Muscle of arm (tissue), 14 donors: ENCODE data around the gene TOMM5. TPM values are rescaled to one million over a fixed set of nuclear protein-coding genes. Genes with fewer than 3 reads are reported as not detected.
A peak's percentile ranks its signal among the peaks of the same experiment; 100 is the strongest.

Source experiments
- DNase-seq: peaks from one replicate; pipeline ENCODE4 v3.0.0-alpha.2; 2013
- long read RNA-seq, 11 donors: transcript quantifications; one replicate each; lab custom pipeline, GENCODE V29; 2026
- polyA plus RNA-seq, 12 donors: library from polyadenylated mRNA; unstranded; fragments of 120-200 nt; gene quantifications; one replicate each; pipeline ENCODE4 v1.2.1, GENCODE V29; 2013; ENCODE audit not compliant: insufficient read length in 12 of 12

TOMM5 gene
- 100 to 1,000 TPM in 1 of 12 donors, 10 to 100 TPM in 10, not detected in 1; 59.7 to 101 (median 76.5) TPM for polyA plus RNA-seq
- long read RNA-seq, donor 1, transcript TOMM5-201 (2 exons, 751 nt), result major isoform, 129 of 131 reads
- long read RNA-seq, donor 1, partial matches to known transcripts, result 0 of 131 reads
- long read RNA-seq, donor 1, other reads (novel, unspliced or antisense), result 0 of 131 reads
- long read RNA-seq, donor 2, transcript TOMM5-201 (2 exons, 751 nt), result major isoform, 106 of 107 reads
- long read RNA-seq, donor 2, partial matches to known transcripts, result 0 of 107 reads
- long read RNA-seq, donor 2, other reads (novel, unspliced or antisense), result 0 of 107 reads
- long read RNA-seq, donor 3, transcript TOMM5-201 (2 exons, 751 nt), result major isoform, 43 of 44 reads
- long read RNA-seq, donor 3, partial matches to known transcripts, result 0 of 44 reads
- long read RNA-seq, donor 3, other reads (novel, unspliced or antisense), result 0 of 44 reads
- long read RNA-seq, donor 4, transcript TOMM5-201 (2 exons, 751 nt), result major isoform, 39 of 40 reads
- long read RNA-seq, donor 4, partial matches to known transcripts, result 0 of 40 reads
- long read RNA-seq, donor 4, other reads (novel, unspliced or antisense), result 0 of 40 reads
- long read RNA-seq, donor 5, result 0 reads
- long read RNA-seq, donor 6, transcript TOMM5-201 (2 exons, 751 nt), result major isoform, 60 of 61 reads
- long read RNA-seq, donor 6, partial matches to known transcripts, result 0 of 61 reads
- long read RNA-seq, donor 6, other reads (novel, unspliced or antisense), result 0 of 61 reads
- long read RNA-seq, donor 7, transcript TOMM5-201 (2 exons, 751 nt), result major isoform, 39 of 42 reads
- long read RNA-seq, donor 7, partial matches to known transcripts, result 0 of 42 reads
- long read RNA-seq, donor 7, other reads (novel, unspliced or antisense), result 0 of 42 reads
- long read RNA-seq, donor 8, transcript TOMM5-201 (2 exons, 751 nt), result major isoform, 90 of 92 reads
- long read RNA-seq, donor 8, partial matches to known transcripts, result 0 of 92 reads
- long read RNA-seq, donor 8, other reads (novel, unspliced or antisense), result 0 of 92 reads
- long read RNA-seq, donor 9, transcript TOMM5-201 (2 exons, 751 nt), result major isoform, 70 of 71 reads
- long read RNA-seq, donor 9, partial matches to known transcripts, result 0 of 71 reads
- long read RNA-seq, donor 9, other reads (novel, unspliced or antisense), result 0 of 71 reads
- long read RNA-seq, donor 10, transcript TOMM5-201 (2 exons, 751 nt), result major isoform, 85 of 88 reads
- long read RNA-seq, donor 10, partial matches to known transcripts, result 0 of 88 reads
- long read RNA-seq, donor 10, other reads (novel, unspliced or antisense), result 0 of 88 reads
- long read RNA-seq, donor 11, transcript TOMM5-201 (2 exons, 751 nt), result major isoform, 118 of 122 reads
- long read RNA-seq, donor 11, partial matches to known transcripts, result 0 of 122 reads
- long read RNA-seq, donor 11, other reads (novel, unspliced or antisense), result 0 of 122 reads

- DNase-seq, result peak; percentile 94
Measured at GRCh38 chr9:37592108-37592951, at the start of gene TOMM5. Gene TOMM5, minus strand, starts transcription at chr9:37592597. Its CDS starts 65 bp downstream, at chr9:37592532.

- no peak for DNase-seq
Measured at GRCh38 chr9:37641331-37641730, 48.9 kb upstream of the TOMM5 start.

- DNase-seq, result no peak
Measured at GRCh38 chr9:37640246-37640645, 47.8 kb upstream of the TOMM5 start.

- no peak for DNase-seq
Measured at GRCh38 chr9:37639841-37640240, 47.4 kb upstream of the TOMM5 start.

DNA sequence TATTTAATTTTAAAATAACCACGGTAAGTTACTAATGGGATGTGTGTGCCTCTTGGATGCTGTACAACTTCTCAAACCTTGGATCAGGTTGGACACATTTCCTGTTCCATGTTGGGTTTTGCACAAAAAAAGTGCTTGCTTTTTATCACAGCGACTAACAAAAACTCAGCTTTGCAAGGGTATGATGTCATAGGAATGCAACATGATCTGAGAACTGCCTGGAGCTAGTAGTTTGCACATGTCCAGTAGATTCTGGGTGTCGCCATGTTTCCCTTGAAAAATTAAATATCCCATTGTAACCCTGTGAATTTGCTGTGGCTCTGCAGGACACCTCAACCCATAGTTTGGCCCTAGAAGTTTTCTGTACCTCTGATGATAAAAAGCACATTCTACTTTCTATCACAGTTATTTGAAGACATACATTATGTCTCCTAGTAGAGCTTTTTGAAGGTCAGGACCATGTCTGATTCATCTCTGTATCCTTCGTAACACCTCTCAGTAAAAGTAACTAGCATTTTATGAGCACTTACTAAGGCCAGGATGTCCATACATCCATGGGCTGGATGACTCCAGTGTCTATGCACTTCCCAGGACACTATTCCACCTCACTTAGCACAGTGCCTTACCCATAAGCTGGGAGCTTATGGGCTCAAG is 46.8 kb upstream of the TOMM5 start:
- no peak for DNase-seq

DNA sequence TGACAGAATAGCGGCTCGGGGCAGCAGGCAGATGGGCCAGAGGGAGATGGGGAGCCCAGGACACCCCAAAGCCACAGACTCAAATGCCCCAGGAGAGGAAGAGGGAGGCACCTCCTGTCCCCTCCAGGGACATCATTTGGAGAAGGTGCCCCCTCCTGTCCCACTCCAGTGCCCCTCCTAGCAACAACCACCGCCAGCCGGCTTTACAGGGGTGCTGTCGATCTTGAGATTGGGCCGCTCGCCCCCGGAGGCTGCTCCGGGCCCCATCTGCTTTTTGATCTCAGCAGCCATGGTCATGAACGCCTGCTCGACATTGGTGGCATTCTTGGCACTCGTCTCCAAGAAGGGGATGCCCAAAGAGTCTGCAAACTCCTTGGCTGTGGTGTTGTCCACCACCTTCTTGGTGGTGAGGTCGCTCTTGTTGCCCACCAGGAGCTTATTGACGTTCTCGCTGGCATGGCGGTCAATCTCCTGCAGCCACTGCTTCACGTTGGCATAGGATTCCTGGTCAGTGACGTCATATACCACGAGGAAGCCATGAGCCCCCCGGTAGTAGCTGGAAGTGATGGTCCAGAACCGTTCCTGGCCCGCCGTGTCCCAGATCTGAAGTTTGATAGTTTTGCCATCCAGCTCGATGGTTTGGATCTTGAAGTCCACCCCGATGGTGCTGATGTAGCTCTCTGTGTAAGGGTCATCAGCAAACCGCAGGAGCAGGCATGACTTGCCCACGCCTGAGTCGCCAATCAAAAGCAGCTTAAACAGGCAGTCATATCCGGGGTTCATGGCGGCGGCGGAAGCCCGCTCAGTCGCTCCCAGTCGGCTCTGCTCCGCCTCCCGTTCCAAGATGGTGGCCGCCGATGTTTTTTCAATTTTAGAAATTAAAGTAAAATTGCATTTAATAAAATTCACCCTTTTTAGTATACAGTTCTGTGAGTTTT is 44.4 kb upstream of the TOMM5 start:
- no peak for DNase-seq

- DNase-seq, result no peak
Measured at GRCh38 chr9:37635808-37636207, 43.4 kb upstream of the TOMM5 start.

GRCh38 chr9:37632479-37632878 is 40.1 kb upstream of the TOMM5 start:
- no peak for DNase-seq

GRCh38 chr9:37626708-37627292 is 34.4 kb upstream of the TOMM5 start:
- DNase-seq, result no peak

- DNase-seq, result no peak
Measured at GRCh38 chr9:37625758-37626147, 33.4 kb upstream of the TOMM5 start.

- no peak for DNase-seq
Measured at GRCh38 chr9:37625036-37625757, 32.8 kb upstream of the TOMM5 start.

GRCh38 chr9:37624073-37624472 is 31.7 kb upstream of the TOMM5 start:
- DNase-seq, result no peak

DNA sequence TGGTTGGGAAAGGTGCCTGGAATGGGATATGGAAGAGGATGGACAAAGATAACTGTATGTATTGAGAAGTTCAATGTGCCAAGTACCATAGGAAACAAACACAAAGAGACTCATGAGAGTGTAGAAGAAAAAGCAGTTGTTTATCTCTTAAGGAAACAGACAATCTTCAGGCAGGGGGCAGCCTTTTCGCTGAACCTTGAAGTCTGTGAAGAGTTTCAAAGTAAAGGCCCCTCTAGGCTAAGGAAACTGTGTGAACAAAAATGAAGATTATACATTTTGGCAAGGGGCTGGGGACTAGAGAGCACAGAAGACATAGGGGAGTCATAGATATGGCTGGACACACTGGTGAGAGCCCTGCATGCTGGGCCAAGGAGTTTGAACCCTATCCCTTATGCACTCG is 30.9 kb upstream of the TOMM5 start:
- no peak for DNase-seq

GRCh38 chr9:37622462-37622861 is 30.1 kb upstream of the TOMM5 start:
- no peak for DNase-seq

GRCh38 chr9:37621273-37622121 is 29.1 kb upstream of the TOMM5 start:
- DNase-seq, result no peak

DNA sequence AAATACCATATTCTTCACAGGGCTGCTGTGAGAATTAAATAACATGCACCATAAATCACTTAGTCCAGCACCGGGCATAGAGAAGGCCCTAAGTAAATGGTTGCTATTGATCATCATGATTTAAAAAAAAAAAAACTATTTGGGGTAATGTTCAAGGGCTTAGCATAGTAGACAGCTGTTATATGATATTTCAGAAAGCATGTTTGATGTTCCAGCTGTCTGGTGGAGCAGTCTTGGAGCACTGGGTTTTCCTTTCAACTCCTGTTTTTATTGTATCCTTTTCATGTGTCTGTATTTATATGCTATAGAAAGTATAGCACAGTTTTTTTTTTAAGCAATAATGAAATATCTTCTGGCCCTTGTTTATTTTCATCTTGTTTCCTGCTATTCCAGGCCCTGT is 28.0 kb upstream of the TOMM5 start:
- DNase-seq, result no peak

DNA sequence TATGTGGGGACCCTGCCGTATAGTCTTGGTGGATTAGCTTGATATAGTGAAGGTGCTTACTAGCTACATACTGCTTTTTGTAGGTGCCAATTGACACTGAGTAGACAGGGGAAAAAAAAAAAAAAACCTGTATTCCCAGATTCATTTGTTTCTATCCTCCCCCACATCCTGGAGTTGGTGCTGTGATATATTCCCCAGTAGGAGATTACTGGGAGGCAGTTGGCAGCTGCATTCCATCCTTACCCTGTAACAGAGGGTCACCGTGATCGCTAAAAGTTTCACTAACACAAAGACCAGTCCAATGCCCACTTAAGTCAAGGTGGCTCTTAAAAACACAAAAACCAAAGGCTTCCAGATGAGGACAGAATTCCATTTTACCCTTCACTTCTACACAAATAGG is 27.4 kb upstream of the TOMM5 start:
- no peak for DNase-seq
